Measurements from ENCODE around the gene ATXN10.

ATXN10 gene

DNA sequence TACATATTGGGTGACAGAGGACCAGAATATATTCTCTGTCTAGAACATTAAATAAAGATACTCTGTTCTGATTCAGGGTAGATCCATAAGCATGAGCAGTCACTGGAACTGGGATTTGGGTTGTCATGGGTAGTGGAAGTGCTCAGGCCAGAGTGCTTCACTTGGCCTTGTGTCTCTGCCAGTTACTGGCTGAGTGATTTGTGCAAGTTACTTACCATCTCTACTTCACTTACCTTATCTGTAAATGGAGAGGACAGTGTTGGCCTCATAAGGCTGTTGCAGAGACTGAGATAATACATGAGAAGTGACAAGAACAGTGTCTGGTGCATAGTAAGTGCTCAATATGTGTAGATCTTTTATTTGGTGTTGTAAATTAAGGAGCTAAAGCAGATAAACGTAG, 17.6 kb downstream of the ATXN10 start:
- H3K27ac ChIP-seq (ENCODE audit: low read depth, low read length), result no peak overlapping the region
- H2AFZ ChIP-seq (ENCODE audit: low read depth, low read length, severe bottlenecking), result no peak overlapping the region
- peaks cover 36% of the 10 kb centered on the region for H3K36me3 ChIP-seq (ENCODE audit: low read length)
- H3K9me3 ChIP-seq (ENCODE audit: insufficient read depth, low read length), result no peaks in the 10 kb centered on the region
- H3K27me3 ChIP-seq (ENCODE audit: low read length), result no peaks in the 10 kb centered on the region
- TF ChIP-seq, protein P1, sequence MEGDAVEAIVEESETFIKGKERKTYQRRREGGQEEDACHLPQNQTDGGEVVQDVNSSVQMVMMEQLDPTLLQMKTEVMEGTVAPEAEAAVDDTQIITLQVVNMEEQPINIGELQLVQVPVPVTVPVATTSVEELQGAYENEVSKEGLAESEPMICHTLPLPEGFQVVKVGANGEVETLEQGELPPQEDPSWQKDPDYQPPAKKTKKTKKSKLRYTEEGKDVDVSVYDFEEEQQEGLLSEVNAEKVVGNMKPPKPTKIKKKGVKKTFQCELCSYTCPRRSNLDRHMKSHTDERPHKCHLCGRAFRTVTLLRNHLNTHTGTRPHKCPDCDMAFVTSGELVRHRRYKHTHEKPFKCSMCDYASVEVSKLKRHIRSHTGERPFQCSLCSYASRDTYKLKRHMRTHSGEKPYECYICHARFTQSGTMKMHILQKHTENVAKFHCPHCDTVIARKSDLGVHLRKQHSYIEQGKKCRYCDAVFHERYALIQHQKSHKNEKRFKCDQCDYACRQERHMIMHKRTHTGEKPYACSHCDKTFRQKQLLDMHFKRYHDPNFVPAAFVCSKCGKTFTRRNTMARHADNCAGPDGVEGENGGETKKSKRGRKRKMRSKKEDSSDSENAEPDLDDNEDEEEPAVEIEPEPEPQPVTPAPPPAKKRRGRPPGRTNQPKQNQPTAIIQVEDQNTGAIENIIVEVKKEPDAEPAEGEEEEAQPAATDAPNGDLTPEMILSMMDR (IDR thresholded peaks at IDR 0.05; ENCODE audit: insufficient read depth, low read length, poor library complexity, severe bottlenecking), result no peak
- no peak for TF ChIP-seq EZH2phosphoT487 (conservative IDR thresholded peaks at IDR 0.05; ENCODE audit: low read length)
- no peak overlapping the region for H3K4me3 ChIP-seq (ENCODE audit: insufficient read depth, low read length, poor library complexity, severe bottlenecking)
- H3F3A ChIP-seq (ENCODE audit: insufficient read depth), result peaks cover 4% of the 10 kb centered on the region; the same call in 1 of the 2 replicates
- no peaks in the 10 kb centered on the region for H3K9me2 ChIP-seq (replicated peaks; ENCODE audit: insufficient read depth, low read length)
- H3K79me2 ChIP-seq (ENCODE audit: insufficient read depth, low read length), result peaks cover 97% of the 10 kb centered on the region
- peaks cover 15% of the 10 kb centered on the region for H4K20me1 ChIP-seq (ENCODE audit: low read depth, low read length)
- no peak overlapping the region for H3K9ac ChIP-seq (ENCODE audit: low read length)
- no peak overlapping the region for H3K4me2 ChIP-seq (ENCODE audit: low read depth, low read length, poor library complexity, severe bottlenecking)

DNA sequence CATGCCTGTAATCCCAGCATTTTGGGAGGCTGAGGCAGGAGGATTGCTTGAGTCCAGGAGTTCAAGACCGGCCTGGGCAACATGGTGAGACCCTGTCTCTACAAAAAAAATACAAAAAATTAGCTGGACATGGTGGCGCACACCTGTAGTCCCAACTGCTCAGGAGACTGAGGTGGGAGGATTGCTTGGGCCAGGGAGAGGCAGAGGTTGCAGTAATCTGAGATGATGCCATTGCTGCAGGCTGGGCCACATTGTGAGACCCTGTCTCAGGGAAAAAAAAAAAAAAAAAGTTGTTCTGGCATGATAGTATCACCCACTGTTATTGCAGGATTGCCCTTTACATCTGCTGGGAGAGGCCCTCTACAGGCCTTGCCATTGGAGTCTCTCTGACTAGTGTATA, 18.4 kb downstream of the ATXN10 start:
- no peak overlapping the region for H2AFZ ChIP-seq (ENCODE audit: low read depth, low read length, severe bottlenecking)
- H3K4me3 ChIP-seq (ENCODE audit: insufficient read depth, low read length, poor library complexity, severe bottlenecking), result no peak overlapping the region
- H3K4me2 ChIP-seq (ENCODE audit: low read depth, low read length, poor library complexity, severe bottlenecking), result no peak overlapping the region
- TF ChIP-seq, protein P1 (IDR thresholded peaks at IDR 0.05; ENCODE audit: insufficient read depth, low read length, poor library complexity, severe bottlenecking), result no peak
- no peak for TF ChIP-seq EZH2phosphoT487 (conservative IDR thresholded peaks at IDR 0.05; ENCODE audit: low read length)
- H3K9me2 ChIP-seq (replicated peaks; ENCODE audit: insufficient read depth, low read length), result no peaks in the 10 kb centered on the region
- no peaks in the 10 kb centered on the region for H3K9me3 ChIP-seq (ENCODE audit: insufficient read depth, low read length)
- peaks cover 12% of the 10 kb centered on the region for H4K20me1 ChIP-seq (ENCODE audit: low read depth, low read length)
- no peak overlapping the region for H3K27ac ChIP-seq (ENCODE audit: low read depth, low read length)
- H3K27me3 ChIP-seq (ENCODE audit: low read length), result no peaks in the 10 kb centered on the region
- H3K79me2 ChIP-seq (ENCODE audit: insufficient read depth, low read length), result peaks cover 90% of the 10 kb centered on the region
- H3K36me3 ChIP-seq (ENCODE audit: low read length), result peaks cover 37% of the 10 kb centered on the region
- no peak overlapping the region for H3K9ac ChIP-seq (ENCODE audit: low read length)
- H3F3A ChIP-seq (ENCODE audit: insufficient read depth), result peaks cover 4% of the 10 kb centered on the region; the same call in 1 of the 2 replicates

DNA sequence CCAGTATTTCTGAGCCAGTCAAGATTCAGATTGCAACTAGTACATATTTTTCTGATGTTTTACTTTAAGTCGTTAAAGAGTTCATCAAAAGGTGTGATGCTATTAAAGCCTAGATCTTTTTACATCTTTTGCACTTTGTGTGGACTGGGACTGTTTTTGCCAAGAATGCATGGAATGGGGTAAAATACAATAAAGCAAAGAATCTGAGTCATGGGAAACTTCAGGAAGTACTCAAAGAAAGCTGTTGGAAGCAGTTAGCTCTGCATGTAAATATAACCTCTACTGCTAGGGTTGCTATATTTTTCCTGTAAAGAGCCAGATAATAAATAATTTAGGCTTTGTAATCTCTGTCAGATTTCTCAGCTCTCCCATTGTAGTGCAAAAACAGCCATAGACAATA, 20.9 kb downstream of the ATXN10 start:
- Histone ChIP-seq H3K9me3 (ENCODE audit: insufficient read depth, low read length) (no peaks in the 10 kb centered on the region), H3K4me2 (ENCODE audit: low read depth, low read length, poor library complexity, severe bottlenecking) (no peak overlapping the region), H3K27ac (ENCODE audit: low read depth, low read length) (no peak overlapping the region), H3K9me2 (replicated peaks; ENCODE audit: insufficient read depth, low read length) (no peaks in the 10 kb centered on the region), H3K27me3 (ENCODE audit: low read length) (no peaks in the 10 kb centered on the region), H3K36me3 (ENCODE audit: low read length) (peaks cover 47% of the 10 kb centered on the region), H3K9ac (ENCODE audit: low read length) (no peak overlapping the region), H2AFZ (ENCODE audit: low read depth, low read length, severe bottlenecking) (no peak overlapping the region), H4K20me1 (ENCODE audit: low read depth, low read length) (no peaks in the 10 kb centered on the region), H3K79me2 (ENCODE audit: insufficient read depth, low read length) (peaks cover 79% of the 10 kb centered on the region), H3K4me3 (ENCODE audit: insufficient read depth, low read length, poor library complexity, severe bottlenecking) (no peak overlapping the region), H3F3A (ENCODE audit: insufficient read depth) (peaks cover 4% of the 10 kb centered on the region; the same call in 1 of the 2 replicates)
- TF ChIP-seq EZH2phosphoT487 (conservative IDR thresholded peaks at IDR 0.05; ENCODE audit: low read length), result no peak

DNA sequence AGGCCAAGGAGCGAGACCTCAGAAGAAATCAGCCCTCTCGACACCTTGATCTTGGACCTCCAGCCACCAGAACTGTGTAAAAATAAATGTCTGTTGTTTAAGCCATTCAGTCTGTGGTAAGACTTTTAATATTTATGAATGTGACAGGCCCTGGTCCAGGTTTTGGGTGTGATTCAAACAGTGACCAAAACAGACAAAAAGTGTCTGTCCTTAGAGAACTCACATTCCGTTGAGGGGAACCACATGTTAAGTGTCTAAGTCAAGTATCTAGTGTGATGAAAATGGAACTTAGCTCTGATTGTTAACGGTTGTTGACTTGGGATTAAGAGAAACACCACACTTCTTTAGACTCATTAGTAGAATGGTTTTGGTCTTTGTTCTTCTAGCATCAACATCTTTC, 22.2 kb downstream of the ATXN10 start:
- no peak overlapping the region for H3K27ac ChIP-seq (ENCODE audit: low read depth, low read length)
- no peak overlapping the region for H2AFZ ChIP-seq (ENCODE audit: low read depth, low read length, severe bottlenecking)
- TF ChIP-seq, protein P1 (IDR thresholded peaks at IDR 0.05; ENCODE audit: insufficient read depth, low read length, poor library complexity, severe bottlenecking), result no peak
- no peak for TF ChIP-seq EZH2phosphoT487 (conservative IDR thresholded peaks at IDR 0.05; ENCODE audit: low read length)
- H4K20me1 ChIP-seq (ENCODE audit: low read depth, low read length), result peaks cover 3% of the 10 kb centered on the region; the same call in 1 of the 2 replicates
- no peak overlapping the region for H3K9ac ChIP-seq (ENCODE audit: low read length)
- no peak overlapping the region for H3K4me2 ChIP-seq (ENCODE audit: low read depth, low read length, poor library complexity, severe bottlenecking)
- peaks cover 4% of the 10 kb centered on the region; the same call in 1 of the 2 replicates for H3F3A ChIP-seq (ENCODE audit: insufficient read depth)
- H3K9me2 ChIP-seq (replicated peaks; ENCODE audit: insufficient read depth, low read length), result no peaks in the 10 kb centered on the region
- no peaks in the 10 kb centered on the region for H3K9me3 ChIP-seq (ENCODE audit: insufficient read depth, low read length)
- H3K36me3 ChIP-seq (ENCODE audit: low read length), result peaks cover 57% of the 10 kb centered on the region
- H3K4me3 ChIP-seq (ENCODE audit: insufficient read depth, low read length, poor library complexity, severe bottlenecking), result no peak overlapping the region
- H3K27me3 ChIP-seq (ENCODE audit: low read length), result no peaks in the 10 kb centered on the region
- peaks cover 78% of the 10 kb centered on the region for H3K79me2 ChIP-seq (ENCODE audit: insufficient read depth, low read length)
